Measurements from ENCODE around the gene CFTR.

DNA sequence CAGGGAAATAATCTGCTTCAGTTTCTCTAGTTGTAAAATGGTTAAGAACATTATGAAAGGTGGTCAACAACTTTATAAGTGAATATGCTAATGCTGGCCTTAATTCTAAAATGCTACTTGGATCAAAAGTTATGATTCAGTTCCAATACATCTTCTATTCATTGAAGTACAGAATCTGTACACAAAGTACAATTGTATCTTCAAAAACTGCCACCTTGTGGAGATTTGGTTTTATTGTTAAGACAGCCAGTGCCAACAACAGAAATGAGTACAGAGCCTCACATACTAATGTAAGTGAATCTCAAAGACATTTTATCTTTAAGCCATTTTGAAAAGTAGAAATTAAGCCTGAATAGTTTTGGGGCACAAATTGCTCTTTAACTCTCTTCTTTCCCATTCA is 194.0 kb downstream of the CFTR start:
- TF ChIP-seq, protein P1, sequence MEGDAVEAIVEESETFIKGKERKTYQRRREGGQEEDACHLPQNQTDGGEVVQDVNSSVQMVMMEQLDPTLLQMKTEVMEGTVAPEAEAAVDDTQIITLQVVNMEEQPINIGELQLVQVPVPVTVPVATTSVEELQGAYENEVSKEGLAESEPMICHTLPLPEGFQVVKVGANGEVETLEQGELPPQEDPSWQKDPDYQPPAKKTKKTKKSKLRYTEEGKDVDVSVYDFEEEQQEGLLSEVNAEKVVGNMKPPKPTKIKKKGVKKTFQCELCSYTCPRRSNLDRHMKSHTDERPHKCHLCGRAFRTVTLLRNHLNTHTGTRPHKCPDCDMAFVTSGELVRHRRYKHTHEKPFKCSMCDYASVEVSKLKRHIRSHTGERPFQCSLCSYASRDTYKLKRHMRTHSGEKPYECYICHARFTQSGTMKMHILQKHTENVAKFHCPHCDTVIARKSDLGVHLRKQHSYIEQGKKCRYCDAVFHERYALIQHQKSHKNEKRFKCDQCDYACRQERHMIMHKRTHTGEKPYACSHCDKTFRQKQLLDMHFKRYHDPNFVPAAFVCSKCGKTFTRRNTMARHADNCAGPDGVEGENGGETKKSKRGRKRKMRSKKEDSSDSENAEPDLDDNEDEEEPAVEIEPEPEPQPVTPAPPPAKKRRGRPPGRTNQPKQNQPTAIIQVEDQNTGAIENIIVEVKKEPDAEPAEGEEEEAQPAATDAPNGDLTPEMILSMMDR (IDR thresholded peaks at IDR 0.05; ENCODE audit: low read length): peak; percentile 64
- no peak for TF ChIP-seq EZH2 (IDR thresholded peaks at IDR 0.05; ENCODE audit: borderline replicate concordance, low read length)

Measured in OCI-LY1 (cell line).